GM23338 (cell line): Measurements from ENCODE around the gene DESI2. TPM values are rescaled to one million over a fixed set of nuclear protein-coding genes. Genes with fewer than 3 reads are reported as not detected.

Experiments used
- ATAC-seq: fragments of 200-7000 bp; cut with Tn5 transposase; 3 replicates; pipeline ENCODE4 v1.9.1; 2020
- DNase-seq: peaks from one replicate; pipeline ENCODE4 v3.0.0-alpha.2; 2015; ENCODE audit warnings: low spot score
- H2AFZ ChIP-seq: fragments of 200-600 bp; sonication (generic); 2 replicates; pipeline ENCODE4 v1.8.0; 2016; ENCODE audit warnings: antibody characterized with exemption, mild to moderate bottlenecking, moderate library complexity
- H3F3A ChIP-seq: fragments of 200-600 bp; sonication (generic); replicated peaks from 2 replicates; pipeline ENCODE4 v1.8.0; 2017; ENCODE audit warnings: antibody characterized with exemption, mixed run types, low read depth
- H3K27ac ChIP-seq: fragments of 200-600 bp; sonication (generic); 2 replicates; pipeline ENCODE4 v1.6.1; 2016; ENCODE audit warnings: low read depth
- H3K27me3 ChIP-seq: fragments of 200-600 bp; sonication (generic); 2 replicates; pipeline ENCODE4 v1.8.0; 2016; ENCODE audit warnings: mild to moderate bottlenecking, mixed run types, moderate library complexity; ENCODE audit not compliant: insufficient read depth
- H3K36me3 ChIP-seq: fragments of 200-600 bp; sonication (generic); 2 replicates; pipeline ENCODE4 v1.8.0; 2016; ENCODE audit warnings: mild to moderate bottlenecking; ENCODE audit not compliant: insufficient read depth
- H3K4me1 ChIP-seq: fragments of 200-600 bp; sonication (generic); 2 replicates; pipeline ENCODE4 v1.8.0; 2016; ENCODE audit warnings: mild to moderate bottlenecking, moderate library complexity; ENCODE audit not compliant: insufficient read depth
- H3K4me2 ChIP-seq: fragments of 200-600 bp; sonication (generic); 2 replicates; pipeline ENCODE4 v1.7.1; 2017; ENCODE audit warnings: mixed run types
- H3K4me3 ChIP-seq: fragments of 200-600 bp; sonication (generic); 2 replicates; pipeline ENCODE4 v1.6.1; 2016; ENCODE audit warnings: mixed run types
- H3K79me2 ChIP-seq: fragments of 200-600 bp; sonication (generic); replicated peaks from 2 replicates; pipeline ENCODE4 v1.8.0; 2017; ENCODE audit warnings: mild to moderate bottlenecking; ENCODE audit not compliant: insufficient read depth
- H3K9me2 ChIP-seq: fragments of 200-600 bp; sonication (generic); 2 replicates; pipeline ENCODE4 v1.8.0; 2017; ENCODE audit not compliant: insufficient read depth
- H4K20me1 ChIP-seq: fragments of 200-600 bp; sonication (generic); replicated peaks from 2 replicates; pipeline ENCODE4 v1.8.0; 2017; ENCODE audit warnings: mild to moderate bottlenecking; ENCODE audit not compliant: insufficient read depth
- H3K27ac Mint-ChIP-seq: 2 replicates; pipeline ENCODE4 v1.8.0; 2020; ENCODE audit warnings: inconsistent platforms, mild to moderate bottlenecking, moderate library complexity, mixed read lengths
- H3K27me3 Mint-ChIP-seq: 3 replicates; pipeline ENCODE4 v1.8.0; 2022; ENCODE audit warnings: low read depth, mild to moderate bottlenecking, moderate library complexity, mixed read lengths, inconsistent platforms; ENCODE audit not compliant: insufficient read depth, poor library complexity
- H3K36me3 Mint-ChIP-seq: 3 replicates; pipeline ENCODE4 v1.8.0; 2021; ENCODE audit warnings: low read depth, mild to moderate bottlenecking, inconsistent platforms, moderate library complexity, mixed read lengths
- H3K4me1 Mint-ChIP-seq: 3 replicates; pipeline ENCODE4 v1.8.0; 2020; ENCODE audit warnings: mild to moderate bottlenecking, inconsistent platforms, mixed read lengths
- H3K4me3 Mint-ChIP-seq: 3 replicates; pipeline ENCODE4 v1.8.0; 2021; ENCODE audit warnings: moderate library complexity, mild to moderate bottlenecking, inconsistent platforms, mixed read lengths
- H3K9me3 Mint-ChIP-seq: 3 replicates; pipeline ENCODE4 v1.8.0; 2020; ENCODE audit warnings: moderate library complexity, mild to moderate bottlenecking, inconsistent platforms, mixed read lengths
- CREB1 ChIP-seq: fragments of 250-450 bp; sonication (Bioruptor Pico); IDR thresholded peaks from 2 replicates; pipeline ENCODE4 v1.5.0; 2020; ENCODE audit warnings: low read depth, mild to moderate bottlenecking, moderate library complexity
- EZH2 ChIP-seq: fragments of 200-600 bp; sonication (generic); IDR thresholded peaks from one replicate; pipeline ENCODE4 v1.8.0; 2017; ENCODE audit warnings: antibody characterized with exemption, mild to moderate bottlenecking, low read depth; ENCODE audit not compliant: unreplicated experiment
- EZH2phosphoT487 ChIP-seq: fragments of 200-600 bp; sonication (generic); IDR thresholded peaks from one replicate; pipeline ENCODE4 v1.8.1; 2018; ENCODE audit warnings: antibody characterized with exemption; ENCODE audit not compliant: unreplicated experiment
- JUNB ChIP-seq: IDR thresholded peaks from one replicate; pipeline ENCODE4 v1.6.1; 2016; ENCODE audit warnings: antibody characterized with exemption; ENCODE audit not compliant: unreplicated experiment
- NANOG ChIP-seq: IDR thresholded peaks from 2 replicates; pipeline ENCODE4 v1.6.1; 2016; ENCODE audit warnings: antibody characterized with exemption, borderline replicate concordance
- POLR2AphosphoS5 ChIP-seq: IDR thresholded peaks from 2 replicates; pipeline ENCODE4 v1.6.1; 2016; ENCODE audit warnings: antibody characterized with exemption, low read depth
- STAT1 ChIP-seq: IDR thresholded peaks from one replicate; pipeline ENCODE4 v1.6.1; 2016; ENCODE audit warnings: antibody characterized with exemption; ENCODE audit not compliant: unreplicated experiment
- ZNF114 ChIP-seq: fragments of 250-450 bp; sonication (Bioruptor Pico); IDR thresholded peaks from 2 replicates; pipeline ENCODE4 v1.5.0; 2020; ENCODE audit warnings: mild to moderate bottlenecking, moderate library complexity
- ZNF331 ChIP-seq: fragments of 250-450 bp; sonication (Bioruptor Pico); IDR thresholded peaks from 2 replicates; pipeline ENCODE4 v1.5.0; 2020; ENCODE audit warnings: low read depth, mild to moderate bottlenecking, moderate library complexity
- polyA plus RNA-seq: library from polyadenylated mRNA; unstranded; fragments of >200 nt; fragmentation: Nextera tagmentation; extraction: Ambion mirVana; gene quantifications from 2 replicates; pipeline ENCODE4 v1.2.1, GENCODE V29; 2016
- total RNA-seq: library from RNA; depleted of rRNA; stranded (reverse); fragments of >200 nt; shearing (Covaris generic); gene quantifications from 2 replicates; pipeline ENCODE4 v1.2.3, GENCODE V29; 2014
- TF ChIP-seq, protein P1 (sequence below): IDR thresholded peaks from 2 replicates; pipeline ENCODE4 v1.6.1; 2016; ENCODE audit warnings: antibody characterized with exemption
- TF ChIP-seq, protein P2 (sequence below), 2 experiments: fragments of 200-600 bp in 1 of 2; sonication (generic) in 1 of 2; conservative IDR thresholded peaks; 2 replicates each; pipeline versions ENCODE4 v1.5.1 to v1.6.1; 2016 to 2017; ENCODE audit warnings: antibody characterized with exemption in 2 of 2, low read depth in 2 of 2, mild to moderate bottlenecking in 2 of 2, moderate library complexity in 1 of 2
- TF ChIP-seq, protein P3 (sequence below): IDR thresholded peaks from one replicate; pipeline ENCODE4 v1.6.1; 2018; ENCODE audit warnings: antibody characterized with exemption; ENCODE audit not compliant: unreplicated experiment
- TF ChIP-seq, protein P4 (sequence below): fragments of 250-450 bp; sonication (Bioruptor Pico); IDR thresholded peaks from 2 replicates; pipeline ENCODE4 v1.5.0; 2020; ENCODE audit warnings: mild to moderate bottlenecking, moderate library complexity

Gene DESI2
- total and polyA plus RNA-seq, 2 experiments from 2014 or later, result 145 TPM

DNA sequence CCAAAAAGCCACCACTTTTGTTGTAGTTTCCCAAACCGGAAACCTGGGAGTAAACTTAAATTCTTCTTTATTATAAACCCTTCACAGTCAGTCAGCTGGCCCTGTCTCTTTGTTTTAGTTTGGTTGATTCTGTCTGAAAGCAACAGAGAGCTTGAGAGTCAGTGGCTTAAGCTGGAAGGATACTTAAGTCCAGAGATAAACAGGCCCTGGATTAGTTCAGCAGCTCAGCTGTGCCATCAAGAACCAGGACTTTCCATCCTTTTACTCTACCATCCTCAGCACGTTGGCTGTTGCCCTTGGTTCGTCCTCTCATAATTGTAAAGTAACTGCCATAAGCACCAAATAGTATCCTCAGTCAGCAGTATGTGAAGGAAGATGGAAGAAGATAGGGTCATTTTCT lies 4.5 kb downstream of the DESI2 start:
- H3K27me3 Mint-ChIP-seq, result no peaks in the 10 kb centered on the region
- H3K9me3 Mint-ChIP-seq, result peaks cover 3% of the 10 kb centered on the region; the same call in 1 of the 3 replicates
- H3K4me2 ChIP-seq, result no peak overlapping the region
- no peak for DNase-seq
- no peak overlapping the region for H3K27ac ChIP-seq
- no peak overlapping the region for H3K27ac Mint-ChIP-seq
- H2AFZ ChIP-seq, result no peak overlapping the region
- peaks cover 38% of the 10 kb centered on the region; the same call in 1 of the 2 replicates for H4K20me1 ChIP-seq
- H3K4me1 ChIP-seq, result peaks cover 39% of the 10 kb centered on the region
- peaks cover 46% of the 10 kb centered on the region for H3K36me3 Mint-ChIP-seq
- ATAC-seq, result no peak
- no peaks in the 10 kb centered on the region for H3F3A ChIP-seq
- H3K4me3 Mint-ChIP-seq, result no peak overlapping the region; the same call in 2 of the 3 replicates
- H3K79me2 ChIP-seq, result peaks cover 91% of the 10 kb centered on the region
- peaks cover 5% of the 10 kb centered on the region for H3K36me3 ChIP-seq
- H3K4me1 Mint-ChIP-seq, result peaks cover 25% of the 10 kb centered on the region
- H3K4me3 ChIP-seq, result no peak overlapping the region
- TF ChIP-seq, protein P1, sequence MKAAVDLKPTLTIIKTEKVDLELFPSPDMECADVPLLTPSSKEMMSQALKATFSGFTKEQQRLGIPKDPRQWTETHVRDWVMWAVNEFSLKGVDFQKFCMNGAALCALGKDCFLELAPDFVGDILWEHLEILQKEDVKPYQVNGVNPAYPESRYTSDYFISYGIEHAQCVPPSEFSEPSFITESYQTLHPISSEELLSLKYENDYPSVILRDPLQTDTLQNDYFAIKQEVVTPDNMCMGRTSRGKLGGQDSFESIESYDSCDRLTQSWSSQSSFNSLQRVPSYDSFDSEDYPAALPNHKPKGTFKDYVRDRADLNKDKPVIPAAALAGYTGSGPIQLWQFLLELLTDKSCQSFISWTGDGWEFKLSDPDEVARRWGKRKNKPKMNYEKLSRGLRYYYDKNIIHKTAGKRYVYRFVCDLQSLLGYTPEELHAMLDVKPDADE, result no peak
- TF ChIP-seq POLR2AphosphoS5 (no peak), ZNF114 (CRISPR knock-in tag) (no peak), EZH2 (no peak), JUNB (no peak), NANOG (no peak), ZNF331 (no peak), EZH2phosphoT487 (no peak), CREB1 (CRISPR knock-in tag) (no peak), STAT1 (no peak)
- TF ChIP-seq, protein P2, sequence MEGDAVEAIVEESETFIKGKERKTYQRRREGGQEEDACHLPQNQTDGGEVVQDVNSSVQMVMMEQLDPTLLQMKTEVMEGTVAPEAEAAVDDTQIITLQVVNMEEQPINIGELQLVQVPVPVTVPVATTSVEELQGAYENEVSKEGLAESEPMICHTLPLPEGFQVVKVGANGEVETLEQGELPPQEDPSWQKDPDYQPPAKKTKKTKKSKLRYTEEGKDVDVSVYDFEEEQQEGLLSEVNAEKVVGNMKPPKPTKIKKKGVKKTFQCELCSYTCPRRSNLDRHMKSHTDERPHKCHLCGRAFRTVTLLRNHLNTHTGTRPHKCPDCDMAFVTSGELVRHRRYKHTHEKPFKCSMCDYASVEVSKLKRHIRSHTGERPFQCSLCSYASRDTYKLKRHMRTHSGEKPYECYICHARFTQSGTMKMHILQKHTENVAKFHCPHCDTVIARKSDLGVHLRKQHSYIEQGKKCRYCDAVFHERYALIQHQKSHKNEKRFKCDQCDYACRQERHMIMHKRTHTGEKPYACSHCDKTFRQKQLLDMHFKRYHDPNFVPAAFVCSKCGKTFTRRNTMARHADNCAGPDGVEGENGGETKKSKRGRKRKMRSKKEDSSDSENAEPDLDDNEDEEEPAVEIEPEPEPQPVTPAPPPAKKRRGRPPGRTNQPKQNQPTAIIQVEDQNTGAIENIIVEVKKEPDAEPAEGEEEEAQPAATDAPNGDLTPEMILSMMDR (conservative IDR thresholded peaks at IDR 0.05; ENCODE audit: low read depth in 2 of 2), result no peak
- TF ChIP-seq, protein P3, sequence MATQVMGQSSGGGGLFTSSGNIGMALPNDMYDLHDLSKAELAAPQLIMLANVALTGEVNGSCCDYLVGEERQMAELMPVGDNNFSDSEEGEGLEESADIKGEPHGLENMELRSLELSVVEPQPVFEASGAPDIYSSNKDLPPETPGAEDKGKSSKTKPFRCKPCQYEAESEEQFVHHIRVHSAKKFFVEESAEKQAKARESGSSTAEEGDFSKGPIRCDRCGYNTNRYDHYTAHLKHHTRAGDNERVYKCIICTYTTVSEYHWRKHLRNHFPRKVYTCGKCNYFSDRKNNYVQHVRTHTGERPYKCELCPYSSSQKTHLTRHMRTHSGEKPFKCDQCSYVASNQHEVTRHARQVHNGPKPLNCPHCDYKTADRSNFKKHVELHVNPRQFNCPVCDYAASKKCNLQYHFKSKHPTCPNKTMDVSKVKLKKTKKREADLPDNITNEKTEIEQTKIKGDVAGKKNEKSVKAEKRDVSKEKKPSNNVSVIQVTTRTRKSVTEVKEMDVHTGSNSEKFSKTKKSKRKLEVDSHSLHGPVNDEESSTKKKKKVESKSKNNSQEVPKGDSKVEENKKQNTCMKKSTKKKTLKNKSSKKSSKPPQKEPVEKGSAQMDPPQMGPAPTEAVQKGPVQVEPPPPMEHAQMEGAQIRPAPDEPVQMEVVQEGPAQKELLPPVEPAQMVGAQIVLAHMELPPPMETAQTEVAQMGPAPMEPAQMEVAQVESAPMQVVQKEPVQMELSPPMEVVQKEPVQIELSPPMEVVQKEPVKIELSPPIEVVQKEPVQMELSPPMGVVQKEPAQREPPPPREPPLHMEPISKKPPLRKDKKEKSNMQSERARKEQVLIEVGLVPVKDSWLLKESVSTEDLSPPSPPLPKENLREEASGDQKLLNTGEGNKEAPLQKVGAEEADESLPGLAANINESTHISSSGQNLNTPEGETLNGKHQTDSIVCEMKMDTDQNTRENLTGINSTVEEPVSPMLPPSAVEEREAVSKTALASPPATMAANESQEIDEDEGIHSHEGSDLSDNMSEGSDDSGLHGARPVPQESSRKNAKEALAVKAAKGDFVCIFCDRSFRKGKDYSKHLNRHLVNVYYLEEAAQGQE, result no peak
- TF ChIP-seq, protein P4, sequence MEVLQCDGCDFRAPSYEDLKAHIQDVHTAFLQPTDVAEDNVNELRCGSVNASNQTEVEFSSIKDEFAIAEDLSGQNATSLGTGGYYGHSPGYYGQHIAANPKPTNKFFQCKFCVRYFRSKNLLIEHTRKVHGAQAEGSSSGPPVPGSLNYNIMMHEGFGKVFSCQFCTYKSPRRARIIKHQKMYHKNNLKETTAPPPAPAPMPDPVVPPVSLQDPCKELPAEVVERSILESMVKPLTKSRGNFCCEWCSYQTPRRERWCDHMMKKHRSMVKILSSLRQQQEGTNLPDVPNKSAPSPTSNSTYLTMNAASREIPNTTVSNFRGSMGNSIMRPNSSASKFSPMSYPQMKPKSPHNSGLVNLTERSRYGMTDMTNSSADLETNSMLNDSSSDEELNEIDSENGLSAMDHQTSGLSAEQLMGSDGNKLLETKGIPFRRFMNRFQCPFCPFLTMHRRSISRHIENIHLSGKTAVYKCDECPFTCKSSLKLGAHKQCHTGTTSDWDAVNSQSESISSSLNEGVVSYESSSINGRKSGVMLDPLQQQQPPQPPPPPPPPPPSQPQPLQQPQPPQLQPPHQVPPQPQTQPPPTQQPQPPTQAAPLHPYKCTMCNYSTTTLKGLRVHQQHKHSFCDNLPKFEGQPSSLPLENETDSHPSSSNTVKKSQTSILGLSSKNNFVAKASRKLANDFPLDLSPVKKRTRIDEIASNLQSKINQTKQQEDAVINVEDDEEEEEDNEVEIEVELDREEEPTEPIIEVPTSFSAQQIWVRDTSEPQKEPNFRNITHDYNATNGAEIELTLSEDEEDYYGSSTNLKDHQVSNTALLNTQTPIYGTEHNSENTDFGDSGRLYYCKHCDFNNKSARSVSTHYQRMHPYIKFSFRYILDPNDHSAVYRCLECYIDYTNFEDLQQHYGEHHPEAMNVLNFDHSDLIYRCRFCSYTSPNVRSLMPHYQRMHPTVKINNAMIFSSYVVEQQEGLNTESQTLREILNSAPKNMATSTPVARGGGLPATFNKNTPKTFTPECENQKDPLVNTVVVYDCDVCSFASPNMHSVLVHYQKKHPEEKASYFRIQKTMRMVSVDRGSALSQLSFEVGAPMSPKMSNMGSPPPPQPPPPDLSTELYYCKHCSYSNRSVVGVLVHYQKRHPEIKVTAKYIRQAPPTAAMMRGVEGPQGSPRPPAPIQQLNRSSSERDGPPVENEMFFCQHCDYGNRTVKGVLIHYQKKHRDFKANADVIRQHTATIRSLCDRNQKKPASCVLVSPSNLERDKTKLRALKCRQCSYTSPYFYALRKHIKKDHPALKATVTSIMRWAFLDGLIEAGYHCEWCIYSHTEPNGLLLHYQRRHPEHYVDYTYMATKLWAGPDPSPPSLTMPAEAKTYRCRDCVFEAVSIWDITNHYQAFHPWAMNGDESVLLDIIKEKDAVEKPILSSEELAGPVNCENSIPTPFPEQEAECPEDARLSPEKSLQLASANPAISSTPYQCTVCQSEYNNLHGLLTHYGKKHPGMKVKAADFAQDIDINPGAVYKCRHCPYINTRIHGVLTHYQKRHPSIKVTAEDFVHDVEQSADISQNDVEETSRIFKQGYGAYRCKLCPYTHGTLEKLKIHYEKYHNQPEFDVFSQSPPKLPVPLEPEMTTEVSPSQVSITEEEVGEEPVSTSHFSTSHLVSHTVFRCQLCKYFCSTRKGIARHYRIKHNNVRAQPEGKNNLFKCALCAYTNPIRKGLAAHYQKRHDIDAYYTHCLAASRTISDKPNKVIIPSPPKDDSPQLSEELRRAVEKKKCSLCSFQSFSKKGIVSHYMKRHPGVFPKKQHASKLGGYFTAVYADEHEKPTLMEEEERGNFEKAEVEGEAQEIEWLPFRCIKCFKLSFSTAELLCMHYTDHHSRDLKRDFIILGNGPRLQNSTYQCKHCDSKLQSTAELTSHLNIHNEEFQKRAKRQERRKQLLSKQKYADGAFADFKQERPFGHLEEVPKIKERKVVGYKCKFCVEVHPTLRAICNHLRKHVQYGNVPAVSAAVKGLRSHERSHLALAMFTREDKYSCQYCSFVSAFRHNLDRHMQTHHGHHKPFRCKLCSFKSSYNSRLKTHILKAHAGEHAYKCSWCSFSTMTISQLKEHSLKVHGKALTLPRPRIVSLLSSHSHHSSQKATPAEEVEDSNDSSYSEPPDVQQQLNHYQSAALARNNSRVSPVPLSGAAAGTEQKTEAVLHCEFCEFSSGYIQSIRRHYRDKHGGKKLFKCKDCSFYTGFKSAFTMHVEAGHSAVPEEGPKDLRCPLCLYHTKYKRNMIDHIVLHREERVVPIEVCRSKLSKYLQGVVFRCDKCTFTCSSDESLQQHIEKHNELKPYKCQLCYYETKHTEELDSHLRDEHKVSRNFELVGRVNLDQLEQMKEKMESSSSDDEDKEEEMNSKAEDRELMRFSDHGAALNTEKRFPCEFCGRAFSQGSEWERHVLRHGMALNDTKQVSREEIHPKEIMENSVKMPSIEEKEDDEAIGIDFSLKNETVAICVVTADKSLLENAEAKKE, result no peak
- H3K27me3 ChIP-seq, result no peaks in the 10 kb centered on the region
- H3K9me2 ChIP-seq, result no peaks in the 10 kb centered on the region
